Measurements from ENCODE around the gene JAK3. TPM values are rescaled to one million over a fixed set of nuclear protein-coding genes. Genes with fewer than 3 reads are reported as not detected.

Gene JAK3
- polyA plus RNA-seq, 3 donors: 13.8 to 44.6 (median 34.0) TPM

DNA sequence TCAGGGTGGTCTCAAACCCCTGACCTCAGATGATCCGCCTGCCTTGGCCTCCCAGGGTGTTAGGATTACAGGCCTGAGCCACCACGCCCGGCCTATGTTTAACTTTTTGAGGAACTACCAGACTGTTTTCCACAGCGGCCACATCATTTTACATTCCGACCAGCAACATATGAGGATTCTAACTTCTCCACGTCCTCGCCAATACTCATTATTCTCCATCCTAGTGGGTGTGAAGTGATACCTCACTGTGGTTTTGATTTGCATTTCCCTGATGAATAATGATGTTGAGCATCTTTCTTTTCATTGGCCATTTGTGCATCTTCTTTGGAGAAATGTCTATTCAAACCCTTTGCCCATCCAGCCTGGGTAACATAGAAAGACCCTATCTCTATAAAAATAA lies 38.7 kb upstream of the JAK3 start:
- Histone ChIP-seq H2AFZ (ENCODE audit: insufficient read depth, low read depth, low read length, poor library complexity, severe bottlenecking) (no peak overlapping the region), H3K9me3 (replicated peaks in 1 of 2; ENCODE audit: control insufficient read depth in 1 of 2, insufficient read depth in 1 of 2, low read length in 2 of 2) (no peaks in the 10 kb centered on the region), H3K4me1 (ENCODE audit: control insufficient read depth in 1 of 2, insufficient read depth in 2 of 2, low read length in 2 of 2) (no peaks in the 10 kb centered on the region), H3K79me2 (ENCODE audit: insufficient read depth, low read length) (no peaks in the 10 kb centered on the region), H3K9ac (ENCODE audit: insufficient read depth, low read length, poor library complexity, severe bottlenecking) (no peak overlapping the region), H3K36me3 (replicated peaks in 1 of 2; ENCODE audit: control insufficient read depth in 1 of 2, insufficient read depth in 2 of 2, low read length in 2 of 2) (no peaks in the 10 kb centered on the region), H3K4me2 (replicated peaks; ENCODE audit: extremely low read depth, low read length, poor library complexity, severe bottlenecking) (no peak overlapping the region), H3K27ac (ENCODE audit: low read depth in 1 of 2, low read length in 2 of 2) (no peak overlapping the region), H3K4me3 (replicated peaks in 1 of 3; ENCODE audit: low read depth in 2 of 3, low read length in 3 of 3) (no peak overlapping the region), H4K20me1 (ENCODE audit: insufficient read depth, low read length) (no peaks in the 10 kb centered on the region), H3K27me3 (ENCODE audit: control insufficient read depth in 2 of 2, insufficient read depth in 2 of 2, low read length in 2 of 2) (no peaks in the 10 kb centered on the region)
- TF ChIP-seq, protein P1, sequence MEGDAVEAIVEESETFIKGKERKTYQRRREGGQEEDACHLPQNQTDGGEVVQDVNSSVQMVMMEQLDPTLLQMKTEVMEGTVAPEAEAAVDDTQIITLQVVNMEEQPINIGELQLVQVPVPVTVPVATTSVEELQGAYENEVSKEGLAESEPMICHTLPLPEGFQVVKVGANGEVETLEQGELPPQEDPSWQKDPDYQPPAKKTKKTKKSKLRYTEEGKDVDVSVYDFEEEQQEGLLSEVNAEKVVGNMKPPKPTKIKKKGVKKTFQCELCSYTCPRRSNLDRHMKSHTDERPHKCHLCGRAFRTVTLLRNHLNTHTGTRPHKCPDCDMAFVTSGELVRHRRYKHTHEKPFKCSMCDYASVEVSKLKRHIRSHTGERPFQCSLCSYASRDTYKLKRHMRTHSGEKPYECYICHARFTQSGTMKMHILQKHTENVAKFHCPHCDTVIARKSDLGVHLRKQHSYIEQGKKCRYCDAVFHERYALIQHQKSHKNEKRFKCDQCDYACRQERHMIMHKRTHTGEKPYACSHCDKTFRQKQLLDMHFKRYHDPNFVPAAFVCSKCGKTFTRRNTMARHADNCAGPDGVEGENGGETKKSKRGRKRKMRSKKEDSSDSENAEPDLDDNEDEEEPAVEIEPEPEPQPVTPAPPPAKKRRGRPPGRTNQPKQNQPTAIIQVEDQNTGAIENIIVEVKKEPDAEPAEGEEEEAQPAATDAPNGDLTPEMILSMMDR (IDR thresholded peaks at IDR 0.05): no peak
- Mint-ChIP-seq H3K4me1 (no peaks in the 10 kb centered on the region), H3K9me3 (no peaks in the 10 kb centered on the region), H3K36me3 (no peaks in the 10 kb centered on the region), H3K4me3 (no peak overlapping the region), H3K27ac (no peak overlapping the region), H3K27me3 (ENCODE audit: low read depth in 3 of 3) (peaks cover 0 to 2% (median 1%) of the 10 kb centered on the region in 3 donors)
- 93% methylated on average over 4 of the region's 7 CpGs for whole genome bisulfite sequencing (ENCODE audit: insufficient coverage)
- intact Hi-C loops (cut with micrococcal nuclease): no loop called here
- DNase-seq: no peak

DNA sequence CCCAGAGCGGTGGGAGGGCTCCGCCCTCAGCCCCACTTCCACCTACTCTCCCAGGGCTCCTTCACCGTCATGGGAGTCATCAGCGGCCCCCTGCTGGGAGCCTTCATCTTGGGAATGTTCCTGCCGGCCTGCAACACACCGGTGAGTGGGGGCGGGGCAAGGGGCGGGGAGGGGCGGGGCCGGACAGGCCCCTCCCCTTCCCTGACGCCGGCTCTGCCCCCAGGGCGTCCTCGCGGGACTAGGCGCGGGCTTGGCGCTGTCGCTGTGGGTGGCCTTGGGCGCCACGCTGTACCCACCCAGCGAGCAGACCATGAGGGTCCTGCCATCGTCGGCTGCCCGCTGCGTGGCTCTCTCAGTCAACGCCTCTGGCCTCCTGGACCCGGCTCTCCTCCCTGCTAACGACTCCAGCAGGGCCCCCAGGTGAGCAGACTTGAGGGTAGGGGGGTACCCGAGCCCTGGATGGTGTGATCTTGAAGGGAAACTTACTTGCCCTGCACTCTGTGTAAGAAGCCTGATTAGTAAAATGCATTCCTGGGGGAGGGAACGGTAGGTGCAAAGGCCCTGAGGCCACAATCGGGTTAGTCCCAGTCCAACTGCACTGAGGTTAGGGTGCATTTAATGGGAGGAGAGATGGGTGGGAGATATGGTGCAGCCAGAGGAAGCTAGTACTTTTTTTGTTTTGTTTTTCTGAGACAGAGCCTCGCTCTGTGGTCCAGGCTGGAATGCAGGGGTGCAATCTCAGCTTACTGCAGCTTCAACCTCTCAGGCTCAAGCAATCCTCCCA lies 36.0 kb upstream of the JAK3 start:
- no peaks in the 10 kb centered on the region for H4K20me1 ChIP-seq (ENCODE audit: insufficient read depth, low read length)
- Mint-ChIP-seq H3K9me3 (no peaks in the 10 kb centered on the region), H3K4me3 (no peak overlapping the region), H3K27me3 (ENCODE audit: low read depth in 3 of 3) (peaks cover 3 to 6% (median 3%) of the 10 kb centered on the region in 3 donors), H3K36me3 (no peaks in the 10 kb centered on the region), H3K4me1 (no peaks in the 10 kb centered on the region), H3K27ac (no peak overlapping the region)
- WGBS (ENCODE audit: insufficient coverage): 88% methylated on average over 24 of the region's 33 CpGs
- H3K27ac ChIP-seq (ENCODE audit: low read depth in 1 of 2, low read length in 2 of 2): no peak overlapping the region
- no peak overlapping the region for H3K4me3 ChIP-seq (replicated peaks in 1 of 3; ENCODE audit: low read depth in 2 of 3, low read length in 3 of 3)
- H3K36me3 ChIP-seq (replicated peaks in 1 of 2; ENCODE audit: control insufficient read depth in 1 of 2, insufficient read depth in 2 of 2, low read length in 2 of 2): no peaks in the 10 kb centered on the region
- no peaks in the 10 kb centered on the region for H3K9me3 ChIP-seq (replicated peaks in 1 of 2; ENCODE audit: control insufficient read depth in 1 of 2, insufficient read depth in 1 of 2, low read length in 2 of 2)
- no peak overlapping the region for H3K9ac ChIP-seq (ENCODE audit: insufficient read depth, low read length, poor library complexity, severe bottlenecking)
- DNase-seq: no peak
- no peak overlapping the region for H3K4me2 ChIP-seq (replicated peaks; ENCODE audit: extremely low read depth, low read length, poor library complexity, severe bottlenecking)
- TF ChIP-seq, protein P1 (IDR thresholded peaks at IDR 0.05): no peak
- H2AFZ ChIP-seq (ENCODE audit: insufficient read depth, low read depth, low read length, poor library complexity, severe bottlenecking): no peak overlapping the region
- intact Hi-C loops (cut with micrococcal nuclease): no loop called here
- no peaks in the 10 kb centered on the region for H3K27me3 ChIP-seq (ENCODE audit: control insufficient read depth in 2 of 2, insufficient read depth in 2 of 2, low read length in 2 of 2)
- H3K79me2 ChIP-seq (ENCODE audit: insufficient read depth, low read length): no peaks in the 10 kb centered on the region
- H3K4me1 ChIP-seq (ENCODE audit: control insufficient read depth in 1 of 2, insufficient read depth in 2 of 2, low read length in 2 of 2): no peaks in the 10 kb centered on the region
